DND-41 (cell line): ENCODE measurements around the gene KRT1.

ENCODE experiments used
- ATAC-seq: fragments of 200-7000 bp; cut with Tn5 transposase; 3 replicates; pipeline ENCODE4 v1.9.1; 2021; ENCODE audit warnings: low read depth; ENCODE audit not compliant: insufficient read depth
- DNase-seq: peaks from one replicate; pipeline ENCODE4 v3.0.0-alpha.2; 2020
- H2AFZ ChIP-seq: 2 replicates; pipeline ENCODE4 v1.6.0; 2012; ENCODE audit warnings: low read depth, low read length
- H3K27ac ChIP-seq: 2 replicates; pipeline ENCODE4 v1.5.1; 2012; ENCODE audit warnings: low read length, inconsistent platforms
- H3K27me3 ChIP-seq: fragments of 200-600 bp; sonication (generic); 2 replicates; pipeline ENCODE4 v1.6.0; 2012; ENCODE audit warnings: low read length, mild to moderate bottlenecking, inconsistent platforms; ENCODE audit not compliant: insufficient read depth, poor library complexity
- H3K36me3 ChIP-seq: 2 replicates; pipeline ENCODE4 v1.5.1; 2012; ENCODE audit warnings: low read length, inconsistent platforms; ENCODE audit not compliant: insufficient read depth
- H3K4me1 ChIP-seq: 2 replicates; pipeline ENCODE4 v1.5.1; 2012; ENCODE audit warnings: mild to moderate bottlenecking, low read length; ENCODE audit not compliant: insufficient read depth
- H3K4me2 ChIP-seq: 2 replicates; pipeline ENCODE4 v1.6.0; 2012; ENCODE audit warnings: mild to moderate bottlenecking, moderate library complexity, low read length, inconsistent platforms; ENCODE audit not compliant: insufficient read depth
- H3K4me3 ChIP-seq, 2 experiments: fragments of 200-600 bp in 1 of 2; shearing (Covaris generic) in 1 of 2; 2 replicates each; pipeline ENCODE4 v1.5.1; 2012 to 2016; ENCODE audit warnings: inconsistent platforms in 2 of 2, low read length in 2 of 2, mild to moderate bottlenecking in 2 of 2, low read depth in 1 of 2, moderate library complexity in 1 of 2
- H3K79me2 ChIP-seq: 2 replicates; pipeline ENCODE4 v1.6.0; 2012; ENCODE audit warnings: low read length, inconsistent platforms; ENCODE audit not compliant: insufficient read depth
- H3K9ac ChIP-seq: 2 replicates; pipeline ENCODE4 v1.6.0; 2012; ENCODE audit warnings: low read depth, mild to moderate bottlenecking, inconsistent platforms, low read length, moderate library complexity
- H3K9me3 ChIP-seq: 2 replicates; pipeline ENCODE4 v1.5.1; 2012; ENCODE audit warnings: low read length, moderate library complexity, mild to moderate bottlenecking, inconsistent platforms; ENCODE audit not compliant: insufficient read depth, severe bottlenecking
- H4K20me1 ChIP-seq: 2 replicates; pipeline ENCODE4 v1.6.0; 2012; ENCODE audit warnings: low read length; ENCODE audit not compliant: insufficient read depth
- CTCF ChIP-seq: IDR thresholded peaks from 2 replicates; pipeline ENCODE4 v1.5.1; 2012; ENCODE audit warnings: borderline replicate concordance, low read length, moderate library complexity, mild to moderate bottlenecking; ENCODE audit not compliant: poor library complexity, severe bottlenecking; ENCODE audit errors: extremely low read depth
- EZH2 ChIP-seq: IDR thresholded peaks from 3 replicates; pipeline ENCODE4 v1.6.1; 2012; ENCODE audit warnings: borderline replicate concordance, low read depth, mild to moderate bottlenecking, moderate library complexity, low read length, inconsistent platforms; ENCODE audit not compliant: severe bottlenecking

KRT1 gene

GRCh38 chr12:52726451-52726850 is 46.2 kb upstream of the KRT1 start:
- no peak overlapping the region for H3K4me2 ChIP-seq
- no peak for ATAC-seq

DNA sequence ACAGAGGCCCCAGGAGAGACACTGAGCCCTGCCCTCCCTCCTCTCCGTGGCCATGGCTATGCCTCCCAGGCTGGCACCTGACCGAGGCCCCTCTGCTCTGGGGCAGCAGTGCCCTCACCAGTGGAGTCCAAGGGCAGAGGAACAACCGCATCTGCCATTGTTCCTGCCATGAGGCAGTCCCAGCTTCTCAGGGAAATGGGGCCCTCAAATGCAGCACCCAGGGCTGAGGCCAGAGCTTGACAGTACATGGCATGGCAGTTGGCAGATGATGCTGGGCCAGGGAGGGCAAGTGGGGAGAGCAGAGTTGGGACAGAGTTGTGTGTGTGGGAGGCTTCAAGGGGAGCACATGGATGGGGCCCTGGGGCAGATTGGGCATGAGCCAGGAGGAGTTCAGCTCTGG is 44.2 kb upstream of the KRT1 start:
- Histone ChIP-seq H3K27me3 (peaks cover 14% of the 10 kb centered on the region), H4K20me1 (peaks cover 4% of the 10 kb centered on the region; the same call in 1 of the 2 replicates), H3K9me3 (no peaks in the 10 kb centered on the region), H3K4me2 (no peak overlapping the region), H2AFZ (no peak overlapping the region), H3K27ac (no peak overlapping the region), H3K9ac (no peak overlapping the region), H3K4me1 (no peaks in the 10 kb centered on the region), H3K4me3 (no peak overlapping the region), H3K79me2 (no peaks in the 10 kb centered on the region), H3K36me3 (no peaks in the 10 kb centered on the region)
- TF ChIP-seq CTCF (no peak), EZH2 (no peak)
- DNase-seq (no peak), ATAC-seq (no peak)

More at GRCh38 chr12:52726451-52726850, 46.2 kb upstream of the KRT1 start:
- TF ChIP-seq EZH2 (no peak), CTCF (no peak)
- Histone ChIP-seq H3K4me3 (no peak overlapping the region), H3K36me3 (no peaks in the 10 kb centered on the region), H3K27me3 (peaks cover 10% of the 10 kb centered on the region), H3K9me3 (no peaks in the 10 kb centered on the region), H3K79me2 (no peaks in the 10 kb centered on the region), H3K27ac (no peak overlapping the region), H3K4me1 (no peaks in the 10 kb centered on the region), H3K9ac (no peak overlapping the region), H4K20me1 (peaks cover 6% of the 10 kb centered on the region; the same call in 1 of the 2 replicates), H2AFZ (no peak overlapping the region)
- DNase-seq: no peak

GRCh38 chr12:52722680-52723079 is 42.5 kb upstream of the KRT1 start:
- H3K4me1 ChIP-seq: no peaks in the 10 kb centered on the region
- H3K9ac ChIP-seq: no peak overlapping the region
- DNase-seq (no peak), ATAC-seq (no peak)
- H2AFZ ChIP-seq: no peak overlapping the region
- no peaks in the 10 kb centered on the region for H3K36me3 ChIP-seq
- no peaks in the 10 kb centered on the region for H3K9me3 ChIP-seq
- TF ChIP-seq CTCF (no peak), EZH2 (no peak)
- H3K4me2 ChIP-seq: no peak overlapping the region
- no peak overlapping the region for H3K4me3 ChIP-seq
- peaks cover 5% of the 10 kb centered on the region; the same call in 1 of the 2 replicates for H4K20me1 ChIP-seq
- no peaks in the 10 kb centered on the region for H3K79me2 ChIP-seq
- peaks cover 16% of the 10 kb centered on the region for H3K27me3 ChIP-seq
- H3K27ac ChIP-seq: no peak overlapping the region

GRCh38 chr12:52721838-52722470 is 41.7 kb upstream of the KRT1 start:
- no peaks in the 10 kb centered on the region for H3K9me3 ChIP-seq
- no peaks in the 10 kb centered on the region for H3K4me1 ChIP-seq
- DNase-seq (no peak), ATAC-seq (no peak)
- H3K9ac ChIP-seq: no peak overlapping the region
- no peak overlapping the region for H3K4me3 ChIP-seq
- H3K36me3 ChIP-seq: no peaks in the 10 kb centered on the region
- H3K4me2 ChIP-seq: no peak overlapping the region
- no peak overlapping the region for H2AFZ ChIP-seq
- H3K27me3 ChIP-seq: peaks cover 13% of the 10 kb centered on the region
- no peak for TF ChIP-seq CTCF
- no peak for TF ChIP-seq EZH2
- H4K20me1 ChIP-seq: peaks cover 5% of the 10 kb centered on the region; the same call in 1 of the 2 replicates
- no peaks in the 10 kb centered on the region for H3K79me2 ChIP-seq
- H3K27ac ChIP-seq: no peak overlapping the region
